Parathyroid adenoma (tissue), 2 donors: ENCODE measurements around the gene GLDC.

Source experiments
- H2AFZ ChIP-seq: fragments of 300-600 bp; sonication (generic); one replicate; pipeline ENCODE4 v1.7.0; 2017; ENCODE audit warnings: antibody characterized with exemption, mild to moderate bottlenecking
- H3K27ac ChIP-seq: fragments of 300-600 bp; sonication (generic); one replicate; pipeline ENCODE4 v1.7.0; 2017
- H3K27me3 ChIP-seq: fragments of 300-600 bp; sonication (generic); one replicate; pipeline ENCODE4 v1.7.0; 2017; ENCODE audit warnings: low read length; ENCODE audit not compliant: control insufficient read depth, insufficient read depth
- H3K36me3 ChIP-seq: fragments of 300-600 bp; sonication (generic); one replicate; pipeline ENCODE4 v1.7.0; 2017; ENCODE audit warnings: low read length; ENCODE audit not compliant: control insufficient read depth, insufficient read depth
- H3K4me1 ChIP-seq: fragments of 300-600 bp; sonication (generic); one replicate; pipeline ENCODE4 v1.7.0; 2017; ENCODE audit warnings: control low read depth
- H3K4me2 ChIP-seq: fragments of 300-600 bp; sonication (generic); one replicate; pipeline ENCODE4 v1.7.0; 2017; ENCODE audit warnings: low read length
- H3K4me3 ChIP-seq: fragments of 300-600 bp; sonication (generic); one replicate; pipeline ENCODE4 v1.7.0; 2017; ENCODE audit warnings: low read depth, low read length
- H3K79me2 ChIP-seq: fragments of 300-600 bp; sonication (generic); one replicate; pipeline ENCODE4 v1.7.0; 2017; ENCODE audit warnings: control low read depth
- H3K9ac ChIP-seq: fragments of 300-600 bp; sonication (generic); one replicate; pipeline ENCODE4 v1.7.0; 2017; ENCODE audit warnings: mild to moderate bottlenecking
- H3K9me3 ChIP-seq: fragments of 300-600 bp; sonication (generic); one replicate; pipeline ENCODE4 v1.7.0; 2017; ENCODE audit warnings: low read length; ENCODE audit not compliant: control insufficient read depth
- TF ChIP-seq, protein P1 (sequence below): fragments of 300-600 bp; sonication (generic); IDR thresholded peaks from one replicate; pipeline ENCODE4 v1.7.0; 2017; ENCODE audit warnings: antibody characterized with exemption, mild to moderate bottlenecking
- donor health status: primary hyperparathyroidism.

Gene GLDC

DNA sequence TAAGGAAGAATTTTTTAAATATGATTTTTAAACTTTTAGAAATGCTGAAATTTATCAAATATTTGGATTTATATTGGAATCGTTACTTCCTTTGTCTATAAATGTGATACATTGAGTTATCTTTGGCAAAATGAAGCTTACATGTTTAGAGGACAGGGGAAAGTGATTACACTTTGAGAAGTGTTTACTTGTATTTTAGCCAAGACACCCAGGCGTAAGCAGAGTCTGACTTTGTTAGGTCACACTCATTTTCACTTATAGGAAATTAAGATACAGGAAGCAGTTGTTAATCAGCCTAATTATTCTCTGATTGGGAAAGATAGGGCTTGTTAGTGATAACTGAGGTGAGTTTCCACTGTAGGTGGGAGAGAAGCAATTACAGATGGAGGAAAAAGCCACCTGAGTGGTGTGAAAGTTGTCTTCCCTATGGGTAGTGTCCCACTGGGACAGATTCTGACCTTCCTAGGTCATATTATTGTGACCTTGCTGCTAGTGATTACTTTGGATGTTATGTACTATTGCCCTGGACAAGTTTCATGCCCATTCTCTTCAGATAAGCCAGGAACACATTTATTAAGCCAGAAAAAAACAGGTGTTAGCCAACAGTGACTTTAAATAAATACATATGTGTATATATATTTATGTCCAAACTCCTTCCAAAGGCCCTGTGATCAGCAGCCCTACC, 143.9 kb downstream of the GLDC start:
- no peak overlapping the region for H3K4me2 ChIP-seq
- no peak overlapping the region for H3K9ac ChIP-seq
- no peak overlapping the region for H3K4me3 ChIP-seq
- H3K36me3 ChIP-seq, result no peaks in the 10 kb centered on the region
- H3K9me3 ChIP-seq, result no peaks in the 10 kb centered on the region
- H2AFZ ChIP-seq, result no peak overlapping the region
- H3K4me1 ChIP-seq, result no peaks in the 10 kb centered on the region
- TF ChIP-seq, protein P1, sequence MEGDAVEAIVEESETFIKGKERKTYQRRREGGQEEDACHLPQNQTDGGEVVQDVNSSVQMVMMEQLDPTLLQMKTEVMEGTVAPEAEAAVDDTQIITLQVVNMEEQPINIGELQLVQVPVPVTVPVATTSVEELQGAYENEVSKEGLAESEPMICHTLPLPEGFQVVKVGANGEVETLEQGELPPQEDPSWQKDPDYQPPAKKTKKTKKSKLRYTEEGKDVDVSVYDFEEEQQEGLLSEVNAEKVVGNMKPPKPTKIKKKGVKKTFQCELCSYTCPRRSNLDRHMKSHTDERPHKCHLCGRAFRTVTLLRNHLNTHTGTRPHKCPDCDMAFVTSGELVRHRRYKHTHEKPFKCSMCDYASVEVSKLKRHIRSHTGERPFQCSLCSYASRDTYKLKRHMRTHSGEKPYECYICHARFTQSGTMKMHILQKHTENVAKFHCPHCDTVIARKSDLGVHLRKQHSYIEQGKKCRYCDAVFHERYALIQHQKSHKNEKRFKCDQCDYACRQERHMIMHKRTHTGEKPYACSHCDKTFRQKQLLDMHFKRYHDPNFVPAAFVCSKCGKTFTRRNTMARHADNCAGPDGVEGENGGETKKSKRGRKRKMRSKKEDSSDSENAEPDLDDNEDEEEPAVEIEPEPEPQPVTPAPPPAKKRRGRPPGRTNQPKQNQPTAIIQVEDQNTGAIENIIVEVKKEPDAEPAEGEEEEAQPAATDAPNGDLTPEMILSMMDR, result no peak
- no peaks in the 10 kb centered on the region for H3K27me3 ChIP-seq
- no peaks in the 10 kb centered on the region for H3K79me2 ChIP-seq
- H3K27ac ChIP-seq, result no peak overlapping the region

DNA sequence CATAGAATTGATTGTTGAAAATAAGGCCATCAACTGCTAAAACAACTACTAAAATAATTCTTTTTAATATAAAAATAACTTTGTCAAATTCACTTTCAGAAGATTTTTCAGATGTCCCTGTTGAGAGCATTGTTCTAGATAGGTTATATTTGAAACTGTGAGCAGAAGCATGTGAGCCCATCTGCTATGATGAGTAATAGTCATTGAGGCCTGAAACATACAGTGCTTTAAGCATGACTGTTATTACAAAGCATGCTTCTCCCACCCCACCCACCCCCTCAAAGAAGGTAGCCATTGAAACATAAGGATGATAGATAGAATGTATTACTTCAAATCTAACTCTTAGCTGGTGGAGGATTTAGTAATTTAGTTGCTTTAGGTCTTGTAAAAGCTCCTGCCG, 146.5 kb downstream of the GLDC start:
- no peak overlapping the region for H3K4me3 ChIP-seq

DNA sequence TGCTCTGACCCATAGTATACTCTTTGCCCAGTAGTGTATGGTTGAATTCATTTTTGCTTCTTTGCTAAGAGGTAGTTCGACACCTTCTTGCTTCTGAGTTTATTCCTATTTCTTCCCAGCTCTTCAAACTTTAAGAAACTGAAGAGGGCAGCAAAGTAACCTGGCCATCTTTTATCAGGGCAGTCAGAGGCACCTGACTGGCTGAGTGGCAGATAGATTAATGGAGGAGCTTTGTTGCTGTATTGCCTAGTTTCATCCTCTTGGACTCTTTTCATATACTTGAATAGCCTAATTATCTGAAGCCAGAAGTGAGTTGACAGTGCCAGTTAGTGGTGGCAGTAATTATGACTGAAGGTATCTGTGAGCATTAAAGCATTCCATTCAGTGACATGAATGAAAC, 150.1 kb downstream of the GLDC start:
- Histone ChIP-seq H3K79me2 (no peaks in the 10 kb centered on the region), H3K4me2 (no peak overlapping the region), H3K4me3 (no peak overlapping the region), H3K9ac (no peak overlapping the region), H2AFZ (no peak overlapping the region), H3K36me3 (peaks cover 2% of the 10 kb centered on the region), H3K27me3 (no peaks in the 10 kb centered on the region), H3K4me1 (no peaks in the 10 kb centered on the region), H3K9me3 (no peaks in the 10 kb centered on the region), H3K27ac (no peak overlapping the region)
- TF ChIP-seq, protein P1, result no peak

More for the DNA sequence above, 146.5 kb downstream of the GLDC start:
- H2AFZ ChIP-seq, result no peak overlapping the region
- H3K36me3 ChIP-seq, result peaks cover under 1% of the 10 kb centered on the region
- TF ChIP-seq, protein P1, result no peak
- H3K79me2 ChIP-seq, result no peaks in the 10 kb centered on the region
- H3K27me3 ChIP-seq, result no peaks in the 10 kb centered on the region
- H3K9ac ChIP-seq, result no peak overlapping the region
- H3K9me3 ChIP-seq, result no peaks in the 10 kb centered on the region
- no peak overlapping the region for H3K4me2 ChIP-seq
- no peak overlapping the region for H3K27ac ChIP-seq
- H3K4me1 ChIP-seq, result no peaks in the 10 kb centered on the region

DNA sequence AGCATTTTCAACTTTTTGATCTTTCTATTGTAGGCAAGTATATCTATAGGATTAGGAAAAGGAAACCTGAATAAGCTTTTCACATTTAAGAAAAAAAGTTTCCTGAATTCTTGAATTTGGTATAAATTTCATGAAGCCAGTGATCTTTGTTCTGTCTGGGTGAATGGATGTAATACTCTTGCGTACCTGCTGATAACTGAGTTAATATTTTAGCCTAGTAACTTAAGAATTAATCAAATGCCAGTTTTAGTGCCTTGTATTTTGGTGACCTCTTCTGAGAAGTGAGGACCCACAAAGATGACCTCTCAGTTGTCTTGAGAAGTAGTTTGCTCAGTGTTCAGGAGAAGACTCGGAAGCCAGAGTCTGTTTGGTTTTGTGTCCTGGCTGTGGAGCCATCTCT, 154.7 kb downstream of the GLDC start:
- no peaks in the 10 kb centered on the region for H3K9me3 ChIP-seq
- H3K27ac ChIP-seq, result no peak overlapping the region
- no peak overlapping the region for H3K4me3 ChIP-seq
- no peaks in the 10 kb centered on the region for H3K27me3 ChIP-seq
- H3K36me3 ChIP-seq, result peaks cover 2% of the 10 kb centered on the region
- TF ChIP-seq, protein P1, result no peak
- H3K9ac ChIP-seq, result no peak overlapping the region
- H3K79me2 ChIP-seq, result peaks cover 4% of the 10 kb centered on the region
- no peak overlapping the region for H3K4me2 ChIP-seq
- H3K4me1 ChIP-seq, result no peaks in the 10 kb centered on the region
- H2AFZ ChIP-seq, result no peak overlapping the region

DNA sequence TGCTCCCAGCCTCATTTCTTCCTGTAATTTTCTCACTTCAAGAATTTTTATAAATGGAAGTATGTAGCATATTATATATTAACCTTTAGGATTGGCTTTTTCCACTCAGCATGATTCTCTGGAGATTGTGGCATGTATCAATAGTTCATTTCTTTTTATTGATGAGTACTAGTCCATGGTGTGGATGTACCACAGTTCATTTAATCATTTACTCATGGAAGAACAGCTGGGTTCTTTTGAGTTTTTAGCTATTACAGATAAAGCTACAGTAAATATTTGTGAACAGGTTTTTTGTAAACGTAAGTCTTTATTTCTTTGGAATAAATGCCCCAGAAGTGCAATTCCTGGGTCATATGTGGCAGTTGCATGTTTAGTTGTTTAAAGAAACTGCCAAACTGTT, 156.4 kb downstream of the GLDC start:
- TF ChIP-seq, protein P1, result no peak
- no peak overlapping the region for H2AFZ ChIP-seq
- H3K9ac ChIP-seq, result no peak overlapping the region
- no peak overlapping the region for H3K4me2 ChIP-seq
- H3K36me3 ChIP-seq, result peaks cover 2% of the 10 kb centered on the region
- no peak overlapping the region for H3K4me3 ChIP-seq
- no peaks in the 10 kb centered on the region for H3K27me3 ChIP-seq
- peaks cover 4% of the 10 kb centered on the region for H3K79me2 ChIP-seq
- H3K9me3 ChIP-seq, result no peaks in the 10 kb centered on the region
- H3K4me1 ChIP-seq, result no peaks in the 10 kb centered on the region
- H3K27ac ChIP-seq, result no peak overlapping the region
